MM.1S (cell line): ENCODE data around the gene PRF1.

Experiments
- DNase-seq: peaks from one replicate; pipeline ENCODE4 v3.0.0-alpha.2; 2015
- H2AFZ ChIP-seq: fragments of 300-600 bp; sonication (generic); 2 replicates; pipeline ENCODE4 v1.6.0; 2016; ENCODE audit warnings: antibody characterized with exemption, low read length
- H3F3A ChIP-seq: fragments of 300-600 bp; sonication (generic); 2 replicates; pipeline ENCODE4 v1.6.1; 2016; ENCODE audit warnings: mild to moderate bottlenecking, antibody characterized with exemption, low read length, moderate library complexity, mixed read lengths; ENCODE audit not compliant: insufficient read depth
- H3K27ac ChIP-seq: fragments of 300-600 bp; sonication (generic); 2 replicates; pipeline ENCODE4 v1.5.1; 2016; ENCODE audit warnings: mild to moderate bottlenecking, low read length
- H3K27me3 ChIP-seq: fragments of 300-600 bp; sonication (generic); replicated peaks from 2 replicates; pipeline ENCODE4 v1.6.0; 2016; ENCODE audit warnings: low read length; ENCODE audit not compliant: insufficient read depth
- H3K36me3 ChIP-seq: fragments of 300-600 bp; sonication (generic); replicated peaks from 2 replicates; pipeline ENCODE4 v1.6.1; 2016; ENCODE audit warnings: mild to moderate bottlenecking, low read length, mixed read lengths; ENCODE audit not compliant: insufficient read depth
- H3K4me1 ChIP-seq: fragments of 300-600 bp; sonication (generic); 2 replicates; pipeline ENCODE4 v1.6.1; 2016; ENCODE audit warnings: low read length, mixed read lengths
- H3K4me2 ChIP-seq: fragments of 300-600 bp; sonication (generic); 2 replicates; pipeline ENCODE4 v1.6.0; 2016; ENCODE audit warnings: low read depth, low read length
- H3K4me3 ChIP-seq: fragments of 300-600 bp; sonication (generic); 2 replicates; pipeline ENCODE4 v1.5.1; 2016; ENCODE audit warnings: low read length, mixed read lengths
- H3K79me2 ChIP-seq: fragments of 300-600 bp; sonication (generic); 2 replicates; pipeline ENCODE4 v1.6.1; 2016; ENCODE audit warnings: mixed run types, low read length, mixed read lengths
- H3K9ac ChIP-seq: fragments of 300-600 bp; sonication (generic); 2 replicates; pipeline ENCODE4 v1.6.1; 2016; ENCODE audit warnings: low read length, mixed read lengths
- H3K9me2 ChIP-seq: fragments of 300-600 bp; sonication (generic); replicated peaks from 2 replicates; pipeline ENCODE4 v1.6.1; 2016; ENCODE audit warnings: mild to moderate bottlenecking, low read length, mixed read lengths; ENCODE audit not compliant: insufficient read depth
- H3K9me3 ChIP-seq: fragments of 300-600 bp; sonication (generic); replicated peaks from 2 replicates; pipeline ENCODE4 v1.6.1; 2016; ENCODE audit warnings: mild to moderate bottlenecking, low read length, mixed read lengths; ENCODE audit not compliant: insufficient read depth
- H4K20me1 ChIP-seq: fragments of 300-600 bp; sonication (generic); 2 replicates; pipeline ENCODE4 v1.6.1; 2016; ENCODE audit warnings: mild to moderate bottlenecking, low read length, moderate library complexity, mixed read lengths; ENCODE audit not compliant: insufficient read depth
- CTCF ChIP-seq: fragments of 300-600 bp; sonication (generic); IDR thresholded peaks from 2 replicates; pipeline ENCODE4 v1.5.1; 2016; ENCODE audit warnings: antibody characterized with exemption, low read length, mixed read lengths
- EZH2 ChIP-seq: fragments of 300-600 bp; sonication (generic); optimal IDR thresholded peaks from 2 replicates; pipeline ENCODE3; 2017; ENCODE audit warnings: low read depth, mild to moderate bottlenecking, antibody characterized with exemption, low read length, mixed read lengths
- EZH2phosphoT487 ChIP-seq: fragments of 300-600 bp; sonication (generic); IDR thresholded peaks from 2 replicates; pipeline ENCODE4 v1.6.1; 2018; ENCODE audit warnings: antibody characterized with exemption, low read length

The PRF1 gene

DNA sequence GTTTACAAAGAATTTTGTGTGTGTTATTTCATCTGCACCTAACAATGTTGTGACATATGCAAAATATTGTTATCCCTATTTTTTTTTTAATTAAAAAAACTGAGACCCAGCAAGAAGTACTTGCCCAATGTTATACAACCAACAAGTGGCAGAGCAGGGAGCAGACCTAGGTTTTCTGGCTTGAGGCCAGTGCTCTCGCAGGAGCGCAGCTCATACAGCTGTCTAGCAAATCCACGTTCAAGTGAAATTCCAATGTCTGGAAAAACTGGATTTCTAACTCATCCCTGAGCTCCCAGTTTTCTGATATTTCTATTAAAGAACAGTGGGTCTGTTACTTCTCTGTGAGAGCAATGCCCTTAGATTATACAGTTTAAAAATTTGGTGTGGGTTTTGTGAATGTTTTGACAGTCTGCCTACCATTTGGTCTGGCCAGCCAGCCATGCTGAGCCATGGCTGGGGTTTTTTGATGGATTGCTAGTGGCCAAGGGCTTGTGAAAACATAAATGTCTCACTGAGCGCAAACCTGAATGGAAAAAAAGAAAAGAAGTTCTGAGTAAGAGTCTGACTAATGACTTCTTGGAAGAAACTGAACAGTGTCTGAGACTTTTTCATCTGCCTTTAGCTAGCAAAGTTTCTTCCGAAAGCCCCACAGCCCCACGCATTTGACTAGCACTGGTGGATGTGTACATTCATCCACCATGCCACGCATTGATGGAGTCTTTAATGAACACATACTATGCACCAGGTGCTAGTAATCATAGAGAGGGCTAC lies 15.4 kb upstream of the PRF1 start:
- Histone ChIP-seq H3K27ac (no peak overlapping the region), H3K79me2 (no peaks in the 10 kb centered on the region), H3K27me3 (no peaks in the 10 kb centered on the region), H3K9me3 (no peaks in the 10 kb centered on the region), H3K4me3 (no peak overlapping the region), H3K9me2 (no peaks in the 10 kb centered on the region), H3F3A (no peaks in the 10 kb centered on the region), H4K20me1 (no peaks in the 10 kb centered on the region), H3K9ac (no peak overlapping the region), H3K4me2 (no peak overlapping the region), H3K4me1 (peaks cover 8% of the 10 kb centered on the region; the same call in 1 of the 2 replicates), H3K36me3 (no peaks in the 10 kb centered on the region), H2AFZ (no peak overlapping the region)
- DNase-seq, result no peak
- no peak for TF ChIP-seq EZH2

GRCh38 chr10:70616761-70617160 lies 14.2 kb upstream of the PRF1 start:
- Histone ChIP-seq H3F3A (no peaks in the 10 kb centered on the region), H3K4me2 (no peak overlapping the region), H3K9ac (no peak overlapping the region), H3K9me3 (no peaks in the 10 kb centered on the region), H3K4me1 (peaks cover 8% of the 10 kb centered on the region; the same call in 1 of the 2 replicates), H4K20me1 (no peaks in the 10 kb centered on the region), H3K27ac (no peak overlapping the region), H3K4me3 (no peak overlapping the region), H3K79me2 (no peaks in the 10 kb centered on the region), H2AFZ (no peak overlapping the region), H3K36me3 (no peaks in the 10 kb centered on the region), H3K9me2 (no peaks in the 10 kb centered on the region), H3K27me3 (no peaks in the 10 kb centered on the region)
- TF ChIP-seq EZH2 (no peak), EZH2phosphoT487 (no peak), CTCF (no peak)
- DNase-seq, result no peak

DNA sequence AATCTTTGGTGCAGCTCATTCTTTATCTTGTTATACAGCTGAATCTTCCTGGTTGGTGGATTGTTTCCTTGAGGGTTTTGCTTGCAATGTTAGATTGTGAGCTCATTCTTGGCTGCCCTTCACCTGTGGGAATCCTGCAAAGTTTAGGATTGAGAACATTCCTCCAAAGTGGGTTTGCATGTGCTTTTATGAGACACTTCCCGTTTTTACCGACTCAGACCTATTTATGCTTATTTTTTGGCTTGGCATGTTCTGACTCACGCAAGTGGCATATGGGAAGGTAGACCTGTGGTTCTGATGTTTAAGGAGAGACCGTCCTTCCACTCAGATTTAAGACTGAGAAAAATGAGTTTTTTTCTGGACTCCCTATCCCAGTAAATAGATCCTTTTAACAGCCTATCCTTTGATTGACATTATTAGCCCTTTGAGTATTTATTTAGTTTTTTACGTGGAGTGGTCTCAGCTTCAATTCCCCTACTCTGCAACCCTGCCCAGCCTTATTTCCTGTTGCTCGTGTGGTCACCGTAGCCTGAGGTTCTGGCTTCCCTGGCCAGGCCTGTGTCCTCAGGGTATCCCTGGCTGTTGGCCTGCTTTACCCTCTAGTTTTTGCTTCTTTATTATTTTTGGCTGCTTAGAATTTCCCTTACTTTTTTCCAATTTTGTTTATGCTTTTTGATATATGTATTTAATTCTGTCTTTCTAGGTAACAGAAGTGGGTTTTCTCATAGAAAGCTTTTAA lies 13.4 kb upstream of the PRF1 start:
- Histone ChIP-seq H3K9me3 (no peaks in the 10 kb centered on the region), H3K9ac (no peak overlapping the region), H2AFZ (no peak overlapping the region), H3K4me2 (no peak overlapping the region), H3K9me2 (no peaks in the 10 kb centered on the region), H3K4me3 (no peak overlapping the region), H3K27ac (no peak overlapping the region), H3K79me2 (no peaks in the 10 kb centered on the region), H4K20me1 (no peaks in the 10 kb centered on the region), H3K36me3 (no peaks in the 10 kb centered on the region), H3K27me3 (no peaks in the 10 kb centered on the region), H3K4me1 (peaks cover 8% of the 10 kb centered on the region; the same call in 1 of the 2 replicates), H3F3A (no peaks in the 10 kb centered on the region)
- no peak for TF ChIP-seq CTCF
- no peak for TF ChIP-seq EZH2
- TF ChIP-seq EZH2phosphoT487, result no peak
- no peak for DNase-seq
